ENCODE data around the gene TLR10. TPM values are rescaled to one million over a fixed set of nuclear protein-coding genes. Genes with fewer than 3 reads are reported as not detected.

Gene TLR10
- total and polyA plus RNA-seq, 2 of the 13 experiments (the other 11 are each of a cell fraction or from before 2014, with no cell fraction given) = not detected

GRCh38 chr4:38740303-38740702 is 42.5 kb downstream of the TLR10 start:
- 17% methylated on average over 2 of the region's 2 CpGs for WGBS (ENCODE audit: low lambda C conversion rate)
- POLR2A ChIA-PET = no interaction called here

More at GRCh38 chr4:38740303-38740702, 42.5 kb downstream of the TLR10 start:
- no peak overlapping the region for H2AFZ ChIP-seq (ENCODE audit: low read length)
- peaks cover 14% of the 10 kb centered on the region for H3K4me1 ChIP-seq (ENCODE audit: insufficient read depth, low read length)
- CTCF ChIA-PET (ENCODE audit: low intra/inter-chr PET ratio, low total read pairs) = no interaction called here
- H3K9ac ChIP-seq (ENCODE audit: insufficient read depth, low read depth, low read length) = no peak overlapping the region
- intact Hi-C loops (cut with micrococcal nuclease; ENCODE audit: unreplicated experiment) = no loop called here
- H3K27me3 ChIP-seq (ENCODE audit: control insufficient read depth in 1 of 2, insufficient read depth in 2 of 2, low read length in 2 of 2) = no peaks in the 10 kb centered on the region
- no TSS peak for BruUV-seq (replicated peaks)
- ATAC-seq (peak; percentile 74), FAIRE-seq (no peak), DNase-seq (ENCODE audit: low spot score) (no peak)
- H3K79me2 ChIP-seq (ENCODE audit: insufficient read depth, low read length) = no peaks in the 10 kb centered on the region
- in situ Hi-C loops (cut with HindIII; ENCODE audit: extremely low pct_ligation_motif_present, low pct_unique_long_range_greater_than_20kb) = no loop called here
- TF ChIP-seq MAZ (IDR thresholded peaks at IDR 0.05; ENCODE audit: borderline replicate concordance, low read depth, low read length) (no peak), MAZ (CRISPR knock-in tag; IDR thresholded peaks at IDR 0.05; ENCODE audit: low read depth) (no peak), KLF9 (CRISPR knock-in tag; IDR thresholded peaks at IDR 0.05; ENCODE audit: low read depth) (no peak), ZNF629 (CRISPR knock-in tag; conservative IDR thresholded peaks at IDR 0.05) (no peak), ZNF432 (CRISPR knock-in tag; IDR thresholded peaks at IDR 0.05; ENCODE audit: borderline replicate concordance) (no peak), ZFP62 (CRISPR knock-in tag; IDR thresholded peaks at IDR 0.05) (no peak), SKIL (CRISPR knock-in tag; IDR thresholded peaks at IDR 0.05; ENCODE audit: borderline replicate concordance) (no peak), ZNF891 (CRISPR knock-in tag; IDR thresholded peaks at IDR 0.05) (no peak), THYN1 (CRISPR knock-in tag; IDR thresholded peaks at IDR 0.05; ENCODE audit: borderline replicate concordance, low read depth) (no peak), ZNF441 (CRISPR knock-in tag; IDR thresholded peaks at IDR 0.05; ENCODE audit: borderline replicate concordance) (no peak), FOSL2 (CRISPR knock-in tag; IDR thresholded peaks at IDR 0.05) (peak; percentile 23; the same call in 1 of the 2 replicates), ZNF549 (CRISPR knock-in tag; IDR thresholded peaks at IDR 0.05) (no peak), ZSCAN30 (CRISPR knock-in tag; IDR thresholded peaks at IDR 0.05) (no peak), ZSCAN31 (CRISPR knock-in tag; IDR thresholded peaks at IDR 0.05; ENCODE audit: low read depth) (no peak), ZFP37 (CRISPR knock-in tag; IDR thresholded peaks at IDR 0.05; ENCODE audit: borderline replicate concordance) (no peak), HNF4G (IDR thresholded peaks at IDR 0.05; ENCODE audit: borderline replicate concordance, low read depth, low read length) (0 out of 2 replicates have a peak, but pooled peaks have one; percentile 6), HNF4G (CRISPR knock-in tag; IDR thresholded peaks at IDR 0.05; ENCODE audit: borderline replicate concordance, low read depth) (no peak), ZNF34 (CRISPR knock-in tag; IDR thresholded peaks at IDR 0.05; ENCODE audit: borderline replicate concordance) (no peak), CENPT (CRISPR knock-in tag; IDR thresholded peaks at IDR 0.05; ENCODE audit: low read depth) (no peak), IRF9 (CRISPR knock-in tag; IDR thresholded peaks at IDR 0.05; ENCODE audit: borderline replicate concordance) (no peak)
- H3K27ac ChIP-seq (ENCODE audit: extremely low read length, insufficient read depth, low read length) = no peak overlapping the region
- no peaks in the 10 kb centered on the region for H3K9me3 ChIP-seq (ENCODE audit: low read length)
- H3K4me3 ChIP-seq (replicated peaks in 1 of 3; ENCODE audit: insufficient read depth in 1 of 3, low read depth in 2 of 3, low read length in 3 of 3) = no peak overlapping the region
- no peaks in the 10 kb centered on the region for H4K20me1 ChIP-seq (ENCODE audit: insufficient read depth, low read length)
- no peaks in the 10 kb centered on the region for H3K36me3 ChIP-seq (replicated peaks in 1 of 2; ENCODE audit: control insufficient read depth in 1 of 2, insufficient read depth in 2 of 2, low read length in 2 of 2)
- no peak overlapping the region for H3K4me2 ChIP-seq (ENCODE audit: low read depth, low read length)
